Metanephros (tissue), 1 donor: ENCODE measurements around the gene SCN3A. TPM values are rescaled to one million over a fixed set of nuclear protein-coding genes. Genes with fewer than 3 reads are reported as not detected.

ENCODE experiments used
- total RNA-seq: library from RNA; depleted of rRNA; stranded (reverse); fragments of >200 nt; gene quantifications from one replicate; pipeline ENCODE4 v1.2.3, GENCODE V29; 2014

SCN3A gene
- total RNA-seq: 0.76 TPM

DNA sequence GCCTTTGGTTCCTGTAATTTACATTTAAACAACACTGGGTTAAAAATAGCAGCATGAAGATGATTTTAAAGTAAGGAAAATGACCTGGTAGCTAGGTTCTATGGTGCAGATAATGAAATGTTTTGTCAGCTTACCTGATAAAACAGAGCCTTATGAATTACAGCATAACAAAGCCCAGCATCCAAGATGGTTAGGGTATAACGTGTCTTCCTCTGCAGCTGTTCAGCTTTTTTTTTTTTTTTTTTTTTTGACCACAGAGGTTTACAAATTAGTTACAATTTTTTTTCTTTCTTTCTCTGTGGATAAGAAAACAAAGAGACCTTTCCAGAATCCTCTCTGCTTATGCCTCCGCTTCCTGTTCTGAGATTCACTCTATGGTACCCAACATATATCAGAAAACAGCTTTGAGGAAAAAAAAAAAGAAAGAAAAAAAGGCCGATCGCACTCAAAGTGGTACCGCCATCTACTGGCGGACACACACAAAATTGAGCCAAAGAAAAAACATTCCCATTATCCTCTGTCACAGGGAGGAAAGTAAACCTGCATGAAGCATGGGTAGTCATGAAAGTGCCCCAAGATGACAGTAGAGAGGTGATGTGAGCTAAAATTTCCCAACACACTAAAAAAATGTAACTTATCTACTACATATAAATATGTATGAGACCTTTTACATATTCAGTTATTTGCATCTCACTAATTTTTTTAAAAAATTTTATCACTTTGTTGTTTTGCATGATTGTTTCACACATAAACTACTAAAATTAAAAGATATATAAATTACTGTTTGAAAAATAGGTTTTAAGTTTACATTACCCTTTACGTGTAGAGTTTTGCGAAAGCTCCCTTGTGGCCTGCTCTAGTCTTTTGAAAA is at the start of gene SCN3A:
TSS of gene SCN3A (minus strand) at position 362 of the 871 bp plus-strand sequence. CDS start 27,656 bp downstream, outside the sequence.

GRCh38 chr2:165239230-165239629 is 35.4 kb upstream of the SCN3A start, which contains the start of gene SCN2A:
SCN2A (plus strand) TSS chr2:165239414; CDS start chr2:165295824, 56,410 bp downstream.

Other genes starting within 250 kb of the SCN3A start
- 3.2 TPM for gene SLC38A11, start 248.5 kb downstream of the SCN3A start, total RNA-seq
- gene SCN2A, start 35.4 kb upstream of the SCN3A start, total RNA-seq: 2.7 TPM